Osteoblast (primary cell): ENCODE results near the gene FAM216A. TPM values are rescaled to one million over a fixed set of nuclear protein-coding genes. Genes with fewer than 3 reads are reported as not detected.

ENCODE experiments used
- DNase-seq: peaks from one replicate; pipeline ENCODE4 v3.0.0; 2011; ENCODE audit warnings: low spot score, mixed read lengths; ENCODE audit not compliant: insufficient read length; ENCODE audit errors: missing footprints
- H2AFZ ChIP-seq: 2 replicates; pipeline ENCODE4 v1.6.0; 2011; ENCODE audit warnings: mild to moderate bottlenecking, low read length
- H3K27ac ChIP-seq: 2 replicates; pipeline ENCODE4 v1.5.1; 2011; ENCODE audit warnings: mild to moderate bottlenecking, low read depth, low read length, moderate library complexity
- H3K27me3 ChIP-seq: 2 replicates; pipeline ENCODE4 v1.6.0; 2012; ENCODE audit warnings: mild to moderate bottlenecking, control low read depth, inconsistent platforms, low read length, moderate library complexity; ENCODE audit not compliant: insufficient read depth
- H3K36me3 ChIP-seq: 2 replicates; pipeline ENCODE4 v1.5.1; 2011; ENCODE audit warnings: mild to moderate bottlenecking, low read length, control low read depth, moderate library complexity; ENCODE audit not compliant: insufficient read depth
- H3K4me1 ChIP-seq: 2 replicates; pipeline ENCODE4 v1.5.1; 2011; ENCODE audit warnings: mild to moderate bottlenecking, low read length, control low read depth, moderate library complexity; ENCODE audit not compliant: insufficient read depth
- H3K4me2 ChIP-seq: 2 replicates; pipeline ENCODE4 v1.6.0; 2011; ENCODE audit warnings: mild to moderate bottlenecking, low read length; ENCODE audit not compliant: insufficient read depth
- H3K4me3 ChIP-seq: fragments of 200-600 bp; sonication (generic); 3 replicates; pipeline ENCODE4 v1.5.1; 2012; ENCODE audit warnings: mild to moderate bottlenecking, low read length, inconsistent platforms; ENCODE audit not compliant: insufficient read depth
- H3K79me2 ChIP-seq: 2 replicates; pipeline ENCODE4 v1.6.0; 2012; ENCODE audit warnings: mild to moderate bottlenecking, low read length, control low read depth, inconsistent platforms; ENCODE audit not compliant: insufficient read depth
- H3K9me3 ChIP-seq: 2 replicates; pipeline ENCODE4 v1.5.1; 2011; ENCODE audit warnings: low read depth, low read length, control low read depth
- H4K20me1 ChIP-seq: 2 replicates; pipeline ENCODE4 v1.6.0; 2012; ENCODE audit warnings: mild to moderate bottlenecking, low read length, control low read depth; ENCODE audit not compliant: insufficient read depth
- CTCF ChIP-seq: IDR thresholded peaks from 2 replicates; pipeline ENCODE4 v1.5.1; 2011; ENCODE audit warnings: mild to moderate bottlenecking, low read depth, low read length, moderate library complexity; ENCODE audit errors: extremely low read depth
- total RNA-seq: library from RNA; depleted of rRNA; stranded (reverse); fragments of >200 nt; gene quantifications from 2 replicates; pipeline ENCODE4 v1.2.3, GENCODE V29; 2012

Gene FAM216A
- total RNA-seq, 1 donor: 7.2 TPM

GRCh38 chr12:110436231-110436630, 32.4 kb upstream of the FAM216A start:
- DNase-seq: peak; percentile 72
- Histone ChIP-seq H3K4me2 (no peak overlapping the region), H3K27ac (no peak overlapping the region), H4K20me1 (no peaks in the 10 kb centered on the region), H3K9me3 (no peaks in the 10 kb centered on the region), H3K36me3 (peaks cover 55% of the 10 kb centered on the region), H2AFZ (no peak overlapping the region), H3K79me2 (peaks cover 4% of the 10 kb centered on the region), H3K4me1 (peaks cover 14% of the 10 kb centered on the region), H3K4me3 (no peak overlapping the region), H3K27me3 (no peaks in the 10 kb centered on the region)
- TF ChIP-seq CTCF: no peak

- Histone ChIP-seq H3K79me2 (peaks cover 69% of the 10 kb centered on the region), H3K36me3 (peaks cover 66% of the 10 kb centered on the region), H3K4me2 (no peak overlapping the region), H3K27ac (no peak overlapping the region), H3K27me3 (no peaks in the 10 kb centered on the region), H3K4me1 (peaks cover 3% of the 10 kb centered on the region), H4K20me1 (peaks cover 21% of the 10 kb centered on the region), H3K9me3 (no peaks in the 10 kb centered on the region), H3K4me3 (no peak overlapping the region), H2AFZ (no peak overlapping the region)
- DNase-seq: no peak
- TF ChIP-seq CTCF: no peak
Observed at GRCh38 chr12:110444455-110444854, 24.2 kb upstream of the FAM216A start.

GRCh38 chr12:110449799-110450497, 18.7 kb upstream of the FAM216A start, which contains the start of gene ARPC3:
ARPC3 (minus strand) TSS chr12:110450337; CDS start chr12:110450260, 77 bp downstream.
- peak within 1 kb of the TSS; percentile 92 for H3K27ac ChIP-seq
- H3K4me2 ChIP-seq: peak within 1 kb of the TSS; percentile 91
- H3K4me1 ChIP-seq: peaks cover 9% of the 10 kb centered on the region
- peaks cover 13% of the 10 kb centered on the region for H4K20me1 ChIP-seq
- peak; percentile 93 for DNase-seq
- H3K36me3 ChIP-seq: peaks cover 36% of the 10 kb centered on the region
- peak; percentile 83 for TF ChIP-seq CTCF
- no peaks in the 10 kb centered on the region for H3K27me3 ChIP-seq
- H3K79me2 ChIP-seq: peaks cover 51% of the 10 kb centered on the region
- H3K4me3 ChIP-seq: peak within 1 kb of the TSS; percentile 100
- no peaks in the 10 kb centered on the region for H3K9me3 ChIP-seq
- peak within 1 kb of the TSS; percentile 94 for H2AFZ ChIP-seq

GRCh38 chr12:110451263-110451662, 17.4 kb upstream of the FAM216A start:
- H2AFZ ChIP-seq: peak overlapping the region; percentile 94
- no peak overlapping the region for H3K4me3 ChIP-seq
- peaks cover 29% of the 10 kb centered on the region for H3K36me3 ChIP-seq
- no peak overlapping the region for H3K4me2 ChIP-seq
- DNase-seq: no peak
- no peak overlapping the region for H3K27ac ChIP-seq
- H3K9me3 ChIP-seq: no peaks in the 10 kb centered on the region
- peaks cover 39% of the 10 kb centered on the region for H3K79me2 ChIP-seq
- peaks cover 10% of the 10 kb centered on the region for H4K20me1 ChIP-seq
- H3K4me1 ChIP-seq: peaks cover 9% of the 10 kb centered on the region
- H3K27me3 ChIP-seq: no peaks in the 10 kb centered on the region
- no peak for TF ChIP-seq CTCF
